Astrocyte of the hippocampus (primary cell): ENCODE data around the gene ZNF844.
A peak's percentile ranks its signal among the peaks of the same experiment; 100 is the strongest.
"Not testable (repeated sequence)": the region's sequence is repeated elsewhere in the genome, so short reads cannot be mapped to it uniquely, and the experiment has no call there.

Experiments
- DNase-seq: peaks from one replicate; pipeline ENCODE4 v3.0.0; 2011; ENCODE audit warnings: low read depth, low spot score

The ZNF844 gene

DNA sequence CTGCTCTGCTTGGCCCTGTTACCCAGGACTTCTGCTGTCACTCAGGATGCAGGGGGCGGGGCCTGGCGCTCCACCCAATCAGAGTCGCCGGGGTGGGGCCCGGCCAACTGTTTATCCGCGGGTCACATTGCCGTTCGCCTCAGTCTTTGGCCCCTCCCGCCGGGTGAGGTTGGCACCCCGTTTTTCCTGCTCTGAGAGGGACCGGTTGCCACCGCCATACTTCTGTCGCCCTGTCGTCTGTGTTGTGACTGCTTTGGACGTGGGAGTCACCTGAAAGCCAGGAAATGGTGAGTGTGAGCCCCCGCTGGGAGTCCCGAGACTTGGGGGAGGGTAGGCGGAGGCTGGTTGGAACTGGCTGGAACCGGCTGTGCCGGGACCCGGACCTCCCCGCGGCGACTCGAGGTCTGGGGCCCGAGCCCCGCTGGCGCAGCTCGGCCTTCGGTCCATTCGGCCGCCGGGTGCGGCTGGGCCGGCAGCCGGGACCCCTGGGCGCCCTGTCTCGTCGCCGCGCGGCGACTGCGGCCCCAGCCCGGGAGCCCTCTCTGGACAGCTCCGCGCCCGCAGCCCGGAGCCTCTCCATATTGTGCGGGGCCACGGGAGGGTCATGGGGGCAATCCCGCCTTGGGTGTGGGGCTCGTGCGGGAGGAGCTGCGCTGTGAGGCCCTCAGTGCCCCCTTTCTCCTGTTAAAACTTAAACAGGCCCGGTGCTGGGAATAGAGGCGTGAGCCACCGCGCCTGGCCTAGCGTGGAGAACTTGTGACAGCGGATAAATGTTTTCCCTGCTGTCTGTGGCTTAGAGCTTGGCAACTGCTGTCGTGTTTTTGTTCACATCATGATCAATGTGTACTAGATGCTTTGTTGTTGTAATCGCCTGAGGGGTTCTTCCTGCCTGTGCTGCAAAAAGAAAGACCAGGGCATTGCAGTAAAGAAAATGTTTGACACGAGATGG lies at the start of gene ZNF844:
TSS of gene ZNF844 (plus strand) at position 142 of the 949 bp plus-strand sequence. CDS start at position 285, 143 bp downstream.
- DNase-seq, result peak; percentile 97

DNA sequence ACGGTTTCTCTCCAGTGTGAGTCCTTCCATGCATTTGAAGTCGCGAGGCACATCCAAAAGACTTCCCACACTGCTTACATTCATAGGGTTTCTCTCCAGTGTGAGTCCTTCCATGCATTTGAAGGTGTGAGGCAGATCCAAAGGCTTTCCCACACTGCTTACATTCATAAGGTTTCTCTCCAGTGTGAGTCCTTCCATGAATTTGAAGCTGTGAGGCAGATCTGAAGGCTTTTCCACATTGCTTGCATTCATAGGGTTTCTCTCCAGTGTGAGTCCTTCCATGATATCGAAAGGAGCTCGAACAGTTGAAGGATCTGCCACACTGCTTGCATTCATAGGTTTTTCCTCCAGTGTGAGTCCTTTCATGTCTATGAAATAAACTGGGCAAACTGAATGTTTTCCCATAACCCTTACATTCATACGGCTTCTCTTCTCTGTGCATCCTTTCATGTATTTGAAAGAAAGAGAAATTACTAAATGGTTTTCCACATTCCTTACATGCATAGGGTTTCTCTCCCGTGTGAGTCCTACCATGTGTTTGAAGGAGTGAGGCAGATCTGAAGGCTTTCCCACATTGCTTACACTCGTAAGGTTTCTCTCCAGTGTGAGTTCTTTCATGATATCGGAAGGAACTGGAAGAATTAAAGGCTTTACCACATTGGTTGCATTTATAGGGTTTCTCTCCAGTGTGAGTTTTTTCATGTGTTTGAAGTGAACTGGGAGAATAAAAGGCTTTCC lies 49.3 kb upstream of the ZNF844 start:
- no peak for DNase-seq

DNA sequence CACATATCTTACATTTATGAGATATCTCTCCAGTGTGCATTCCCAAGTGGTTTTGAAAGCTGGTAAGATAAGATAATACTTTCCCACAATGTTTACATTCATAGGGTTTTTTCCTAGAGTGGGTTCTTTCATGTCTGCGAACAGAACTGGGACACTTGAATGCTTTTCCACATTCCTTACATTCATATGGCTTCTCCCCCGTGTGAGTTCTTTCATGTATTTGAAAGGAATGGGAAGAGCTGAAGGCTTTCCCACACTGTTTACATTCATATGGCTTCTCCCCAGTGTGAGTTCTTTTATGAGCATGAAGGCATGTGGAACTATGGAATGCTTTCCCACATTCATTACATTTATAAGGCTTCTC lies 48.8 kb upstream of the ZNF844 start:
- DNase-seq, result no peak

DNA sequence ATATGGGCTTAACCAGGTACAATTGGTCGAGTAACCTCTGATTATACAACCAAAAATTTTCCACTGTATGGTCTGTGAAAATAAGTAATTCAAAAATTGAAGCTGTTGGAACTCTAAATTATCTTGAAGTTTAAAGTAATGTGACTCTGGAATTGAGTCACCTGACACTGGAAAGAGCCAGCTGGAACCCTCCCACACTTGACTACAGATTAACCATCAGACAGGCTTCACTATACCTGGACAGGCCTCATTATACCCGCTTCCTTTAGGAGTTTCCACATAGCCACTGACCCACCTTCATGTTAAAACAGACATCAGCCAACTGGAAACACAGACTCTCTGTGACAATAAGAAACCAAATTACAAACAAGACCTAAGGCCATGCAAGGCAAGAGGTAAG lies 30.3 kb upstream of the ZNF844 start:
- peak; percentile 7 for DNase-seq

DNA sequence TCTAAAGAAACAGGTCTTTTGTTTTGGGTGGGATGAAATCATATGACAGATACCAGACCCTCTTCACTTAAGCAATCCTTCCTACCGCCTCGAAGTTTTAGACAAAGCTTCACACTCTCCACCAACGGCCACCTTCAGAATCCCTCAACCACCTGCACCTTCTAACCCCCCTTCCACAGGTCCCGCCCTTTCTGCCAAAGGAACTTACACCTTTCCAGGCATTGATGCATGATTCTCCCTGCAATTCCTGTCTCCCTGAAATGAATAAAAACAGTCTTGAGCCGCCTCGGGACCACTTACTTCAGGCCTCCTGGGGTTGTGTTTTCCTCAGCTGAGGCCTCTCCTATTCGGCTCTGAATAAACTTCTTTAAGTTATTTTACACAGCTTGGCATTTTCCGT lies 29.9 kb upstream of the ZNF844 start:
- peak; percentile 21 for DNase-seq

DNA sequence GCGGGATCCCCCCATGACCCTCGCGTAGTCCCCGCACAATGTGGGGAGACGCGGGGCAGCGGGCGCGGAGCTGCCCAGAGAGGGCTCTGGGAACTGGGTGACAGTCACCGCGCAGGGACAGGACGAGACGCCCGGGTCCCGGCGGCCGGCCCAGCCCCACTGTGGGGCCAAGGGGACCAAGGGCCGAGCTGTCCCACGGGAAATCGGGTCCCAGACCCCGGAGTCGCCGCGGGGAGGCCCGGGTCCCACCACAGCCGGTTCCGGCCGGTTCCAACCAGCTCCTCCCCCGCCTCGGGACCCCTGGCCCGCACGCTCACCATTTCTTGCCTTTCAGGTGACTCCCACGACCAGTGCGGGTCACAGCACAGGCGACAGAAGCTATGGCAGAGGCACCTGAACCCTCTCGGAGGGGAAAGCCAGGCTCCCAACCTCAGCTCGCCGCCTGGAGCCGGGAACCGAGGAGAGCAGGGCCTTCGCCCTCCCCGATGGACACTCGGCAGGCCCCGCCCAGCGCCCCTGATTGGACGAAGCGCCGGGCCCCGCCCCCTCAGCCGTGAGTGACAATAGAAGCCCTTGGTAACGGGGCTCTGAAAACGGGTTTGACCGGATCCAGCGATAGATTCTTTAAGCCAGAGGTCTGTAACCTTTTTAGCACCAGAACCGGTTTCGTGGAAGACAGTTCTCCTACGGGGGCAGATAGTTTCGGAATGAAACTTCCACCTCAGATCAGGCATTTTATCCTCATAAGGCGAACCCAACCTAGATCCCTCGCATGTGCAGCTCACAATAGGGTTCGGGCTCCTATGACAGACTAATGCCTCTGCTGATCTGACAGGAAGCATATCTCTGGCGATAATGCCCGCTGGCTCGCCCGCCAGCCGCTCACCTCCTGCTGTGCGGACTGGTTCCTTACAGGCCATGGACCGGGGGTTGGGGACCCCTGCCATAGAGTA lies 29.0 kb upstream of the ZNF844 start, which contains the start of gene ZNF433:
TSS of gene ZNF433 (minus strand) at position 460 of the 953 bp plus-strand sequence. CDS start at position 320, 140 bp downstream.
- DNase-seq, result peak; percentile 96

DNA sequence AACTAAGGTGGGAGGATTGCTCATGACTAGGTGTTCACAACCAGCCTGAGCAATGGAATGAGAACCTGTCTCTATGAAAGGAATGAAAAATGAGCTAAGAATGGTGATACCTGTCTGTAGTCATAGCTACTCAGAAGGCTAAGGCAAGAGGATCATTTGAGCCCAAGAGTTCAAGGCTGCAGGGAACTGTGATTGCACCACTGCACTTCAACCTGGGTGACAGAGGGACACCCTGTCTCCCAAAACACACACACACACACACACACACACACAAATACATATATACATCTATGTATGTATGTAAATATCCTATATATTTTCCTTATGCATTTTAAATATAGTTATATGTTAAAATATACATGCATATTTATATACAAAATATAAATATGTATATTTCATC lies 21.6 kb upstream of the ZNF844 start:
- DNase-seq, result no peak

DNA sequence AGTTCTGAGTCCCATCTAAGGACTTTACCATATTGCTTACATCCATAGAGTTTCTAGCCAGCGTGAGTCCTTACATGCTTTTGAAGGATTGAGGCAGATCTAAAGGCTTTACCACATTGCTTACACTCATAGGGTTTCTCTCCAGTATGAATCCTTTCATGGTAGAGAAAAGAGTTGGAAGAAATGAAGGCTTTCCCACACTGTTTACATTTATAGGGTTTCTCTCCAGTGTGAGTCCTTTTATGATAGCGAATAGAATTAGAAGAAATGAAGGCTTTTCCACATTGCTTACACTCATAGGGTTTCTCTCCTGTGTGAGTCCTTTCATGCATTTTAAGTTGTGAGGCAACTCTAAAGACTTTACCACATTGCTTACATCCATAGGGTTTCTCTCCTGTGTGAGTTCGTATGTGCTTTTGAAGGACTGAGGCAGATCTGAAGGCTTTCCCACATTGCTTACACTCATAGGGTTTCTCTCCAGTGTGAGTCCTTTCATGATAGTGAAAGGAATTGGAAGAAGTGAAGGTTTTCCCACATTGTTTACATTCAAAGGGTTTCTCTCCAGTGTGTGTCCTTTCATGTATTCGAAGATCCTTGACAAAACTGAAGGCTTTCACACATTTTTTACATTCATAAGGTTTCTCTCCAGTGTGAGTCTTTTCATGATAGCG lies 20.6 kb upstream of the ZNF844 start:
- DNase-seq, result no peak

DNA sequence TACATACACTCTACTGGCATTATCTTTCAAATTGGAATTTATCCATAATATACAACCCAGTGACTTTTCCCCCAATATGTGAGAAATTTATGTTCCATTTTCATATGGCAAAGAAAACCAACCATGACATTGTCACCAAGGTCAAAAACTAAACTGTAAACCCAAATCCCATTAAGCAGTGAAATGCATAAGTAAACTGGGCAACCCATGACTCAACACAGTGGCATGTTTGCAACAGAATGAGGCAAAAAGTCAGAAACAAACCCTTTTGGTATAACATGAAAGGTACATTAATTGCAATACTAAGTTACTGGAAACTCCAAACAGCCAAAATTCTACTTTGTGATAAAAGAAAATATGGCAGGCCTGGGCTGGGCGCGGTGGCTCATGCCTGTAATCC lies 16.7 kb upstream of the ZNF844 start:
- DNase-seq, result no peak

DNA sequence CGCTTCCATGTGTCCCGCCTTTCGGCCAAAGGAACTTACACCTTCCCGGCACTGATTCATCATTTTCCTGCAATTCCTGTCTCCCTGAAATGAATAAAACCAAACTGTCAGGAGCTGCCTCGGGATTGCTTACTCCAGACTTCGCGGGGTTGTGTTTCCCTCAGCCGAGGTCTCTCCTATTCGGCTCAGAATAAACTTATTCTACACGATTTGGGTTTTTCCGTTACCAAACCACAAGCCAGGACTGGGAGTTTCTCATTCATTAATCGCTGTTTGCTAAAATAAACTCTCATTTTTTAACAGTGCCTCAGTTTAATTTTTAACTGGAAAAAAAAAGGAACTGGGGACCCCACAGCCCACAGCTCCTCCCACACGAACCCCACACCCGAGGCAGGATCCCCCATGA lies 12.4 kb upstream of the ZNF844 start:
- peak; percentile 35 for DNase-seq

DNA sequence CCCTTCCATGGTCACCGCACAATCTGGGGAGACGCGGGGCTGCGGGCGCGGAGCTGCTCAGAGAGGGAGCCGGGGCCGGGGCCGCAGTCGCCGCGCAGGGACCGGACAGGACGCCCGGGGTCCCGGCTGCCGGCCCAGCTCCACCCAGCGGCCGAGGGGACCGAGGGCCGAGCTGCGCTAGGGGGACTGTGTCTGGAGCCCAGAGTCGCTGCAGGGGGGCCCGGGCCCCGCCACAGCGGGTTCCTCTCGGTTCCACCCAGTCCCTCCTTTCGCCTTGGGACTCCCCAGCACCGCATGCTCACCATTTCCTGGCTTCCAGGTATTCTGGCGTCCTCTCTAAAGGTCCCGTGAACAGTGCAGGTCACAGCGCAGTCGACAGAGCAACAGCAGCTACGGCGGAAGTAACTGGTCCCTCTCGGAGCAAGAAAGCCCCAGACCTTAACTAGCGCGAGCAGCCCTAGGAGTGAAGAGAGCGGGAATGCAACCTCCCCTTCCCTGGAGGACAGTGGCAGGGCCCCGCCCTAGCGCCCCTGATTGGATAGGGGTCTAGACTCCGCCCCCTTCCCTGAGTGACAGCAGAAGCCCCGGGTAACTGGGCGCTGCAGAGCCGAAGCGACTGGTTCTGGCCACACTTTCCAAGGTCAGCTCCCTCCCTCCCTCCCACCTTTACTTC lies 11.9 kb upstream of the ZNF844 start, which contains the start of gene ZNF878:
TSS of gene ZNF878 (minus strand) at position 465 of the 673 bp plus-strand sequence. CDS start at position 305, 160 bp downstream.
- peak; percentile 96 for DNase-seq

DNA sequence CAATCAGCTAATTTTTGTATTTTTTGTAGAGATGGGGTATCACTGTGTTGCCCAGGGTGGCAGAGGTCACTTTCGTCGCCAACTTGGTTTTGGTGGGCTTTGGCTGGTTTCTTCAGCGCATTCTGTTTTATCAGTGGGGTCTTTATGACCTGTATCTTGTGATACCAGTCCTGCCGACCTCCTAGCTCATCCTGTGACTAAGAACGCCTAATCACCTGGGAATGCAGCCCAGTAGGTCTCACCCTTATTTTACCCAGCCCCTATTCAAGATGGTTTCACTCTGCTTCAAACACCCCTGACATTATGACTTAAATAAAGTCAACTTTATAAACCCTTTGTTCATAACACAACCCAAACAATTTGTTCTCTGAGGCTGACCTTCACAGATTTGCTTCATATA lies 8.7 kb upstream of the ZNF844 start:
- DNase-seq, result no peak

DNA sequence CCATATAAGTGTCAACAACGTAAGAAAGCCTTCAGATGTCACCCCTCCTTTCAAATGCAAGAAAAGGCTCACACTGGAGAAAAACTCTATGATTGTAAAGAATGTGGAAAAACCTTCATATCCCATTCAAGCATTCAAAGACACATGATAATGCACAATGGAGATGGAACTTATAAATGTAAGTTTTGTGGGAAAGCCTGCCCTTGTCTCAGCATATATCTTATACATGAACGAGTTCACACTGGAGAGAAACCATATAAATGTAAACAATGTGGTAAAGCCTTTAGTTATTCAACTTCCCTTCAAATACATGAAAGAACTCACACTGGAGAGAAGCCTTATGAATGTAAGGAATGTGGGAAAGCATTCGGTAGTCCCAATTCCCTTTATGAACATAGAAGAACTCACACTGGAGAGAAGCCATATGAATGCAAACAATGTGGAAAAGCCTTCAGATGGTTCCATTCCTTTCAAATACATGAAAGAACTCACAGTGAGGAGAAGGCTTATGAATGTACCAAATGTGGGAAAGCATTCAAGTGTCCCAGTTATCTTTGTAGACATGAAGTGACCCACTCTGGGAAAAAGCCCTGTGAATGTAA lies 11.1 kb downstream of the ZNF844 start:
- no peak for DNase-seq

DNA sequence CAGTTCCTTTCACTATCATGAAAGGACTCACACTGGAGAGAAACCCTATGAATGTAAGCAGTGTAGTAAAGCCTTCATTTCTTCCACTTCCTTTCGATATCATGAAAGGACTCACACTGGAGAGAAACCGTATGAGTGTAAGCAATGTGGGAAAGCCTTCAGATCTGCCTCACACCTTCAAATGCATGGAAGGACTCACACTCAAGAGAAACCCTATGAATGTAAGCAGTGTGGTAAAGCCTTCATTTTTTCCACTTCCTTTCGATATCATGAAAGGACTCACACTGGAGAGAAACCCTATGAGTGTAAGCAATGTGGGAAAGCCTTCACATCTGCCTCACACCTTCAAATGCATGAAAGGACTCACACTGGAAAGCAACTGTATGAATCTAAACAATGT lies 11.8 kb downstream of the ZNF844 start:
- not testable (repeated sequence) for DNase-seq

DNA sequence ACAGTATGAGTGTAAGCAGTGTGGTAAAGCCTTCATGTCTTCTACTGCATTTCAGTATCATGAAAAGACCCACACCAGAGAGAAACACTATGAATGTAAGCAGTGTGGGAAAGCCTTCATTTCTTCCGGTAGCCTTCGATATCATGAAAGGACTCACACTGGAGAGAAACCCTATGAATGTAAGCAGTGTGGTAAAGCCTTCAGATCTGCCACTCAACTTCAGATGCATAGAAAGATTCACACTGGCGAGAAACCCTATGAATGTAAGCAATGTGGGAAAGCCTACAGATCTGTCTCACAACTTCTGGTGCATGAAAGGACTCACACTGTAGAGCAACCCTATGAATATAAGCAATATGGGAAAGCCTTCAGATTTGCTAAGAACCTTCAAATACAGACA lies 12.8 kb downstream of the ZNF844 start:
- no peak for DNase-seq

DNA sequence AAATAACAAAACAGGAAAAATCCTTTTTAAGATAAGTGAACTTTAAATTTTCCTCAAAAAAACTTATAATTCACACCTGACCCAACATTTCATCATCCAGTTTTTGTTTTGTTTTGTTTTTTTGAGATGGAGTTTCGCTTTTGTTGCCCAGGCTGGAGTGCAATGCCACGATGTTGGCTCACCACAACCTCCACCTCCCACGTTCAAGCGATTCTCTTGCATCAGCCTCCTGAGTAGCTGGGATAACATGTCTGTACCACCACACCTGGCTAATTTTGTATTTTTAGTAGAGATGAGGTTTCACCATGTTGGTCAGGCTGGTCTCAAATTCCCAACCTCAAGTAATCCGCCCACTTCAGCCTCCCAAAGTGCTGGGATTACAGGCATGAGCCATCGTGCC lies 18.8 kb downstream of the ZNF844 start:
- DNase-seq, result not testable (repeated sequence)

DNA sequence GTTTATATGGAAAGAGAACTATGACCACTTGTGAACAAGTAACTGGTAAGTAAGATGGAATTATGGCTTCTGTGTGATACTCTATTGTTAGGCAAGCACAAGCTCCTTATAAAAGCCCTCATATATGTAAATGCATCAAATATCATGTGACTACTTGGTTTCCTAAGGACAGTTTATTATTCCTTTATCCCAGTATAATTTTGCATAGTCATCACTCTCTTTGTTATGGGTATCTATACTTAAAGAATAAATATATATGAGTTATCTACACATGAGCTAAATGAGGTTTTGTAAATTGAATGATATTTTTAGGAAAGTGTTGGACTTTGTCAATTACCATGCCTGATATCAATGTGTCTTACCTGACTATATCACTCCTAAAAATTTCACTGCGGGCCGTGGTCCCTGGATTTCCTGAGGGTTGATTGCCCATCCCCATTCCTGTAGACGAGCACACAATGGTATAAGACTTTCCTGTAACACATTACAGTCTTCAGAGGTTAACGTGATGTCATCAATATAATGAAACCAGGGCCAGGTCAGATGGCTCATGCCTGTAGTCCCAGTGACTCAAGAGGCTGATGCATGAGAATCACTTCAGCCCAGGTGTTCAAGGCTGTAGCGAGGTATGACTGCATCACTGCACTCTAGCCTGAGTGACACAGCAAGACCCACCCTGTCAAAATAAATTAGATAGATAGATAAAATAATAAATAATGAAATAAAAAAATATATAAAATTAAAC lies 20.7 kb downstream of the ZNF844 start:
- DNase-seq, result no peak

DNA sequence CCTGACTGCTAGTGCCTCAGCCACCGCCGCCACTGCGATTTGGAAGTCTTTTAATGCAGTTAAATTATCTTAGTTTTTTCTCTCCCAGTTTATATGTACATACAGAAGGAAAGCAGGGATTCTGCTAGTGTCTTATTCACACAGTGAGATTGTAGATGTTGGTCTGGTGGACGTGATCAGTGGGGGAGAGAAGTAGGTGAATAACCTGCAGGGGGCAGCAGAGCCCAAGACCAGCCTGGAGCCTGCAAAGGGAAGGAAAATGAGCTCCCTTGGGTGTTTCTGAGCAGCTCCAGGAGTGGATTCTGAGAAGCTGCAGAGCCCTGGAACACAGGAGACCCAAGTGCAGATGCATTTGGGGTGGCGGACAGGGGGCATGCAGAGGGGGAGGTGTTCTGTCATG lies 26.3 kb downstream of the ZNF844 start:
- peak; percentile 57 for DNase-seq
